WTC11 (cell line): Measurements from ENCODE around the gene CACNA2D3. TPM values are rescaled to one million over a fixed set of nuclear protein-coding genes. Genes with fewer than 3 reads are reported as not detected.

Source experiments
- ATAC-seq: fragments of 200-7000 bp; cut with Tn5 transposase; 2 replicates; pipeline ENCODE4 v1.10.0; 2021; ENCODE audit warnings: mild to moderate bottlenecking, moderate library complexity
- CTCF ChIA-PET: fragments of 300-600 bp; sonication (Branson Sonifier 250); formaldehyde crosslinking; loops from one replicate; lab custom pipeline; 2021; ENCODE audit warnings: antibody characterized with exemption; lab: Charles Lee
- POLR2A ChIA-PET: fragments of 350-600 bp; sonication (Branson Sonifier 250); formaldehyde crosslinking; loops from one replicate; lab custom pipeline; 2021; ENCODE audit warnings: antibody characterized with exemption; lab: Charles Lee
- DNase-seq: peaks from one replicate; pipeline ENCODE4 v3.0.0; 2021; ENCODE audit warnings: low spot score
- H3K27ac Mint-ChIP-seq: 2 replicates; pipeline ENCODE4 v1.8.0; 2021; ENCODE audit warnings: mixed read lengths
- H3K27me3 Mint-ChIP-seq: 2 replicates; pipeline ENCODE4 v1.8.0; 2021; ENCODE audit warnings: low read depth, mild to moderate bottlenecking, moderate library complexity, mixed read lengths
- H3K36me3 Mint-ChIP-seq: 2 replicates; pipeline ENCODE4 v1.8.0; 2021; ENCODE audit warnings: mixed read lengths
- H3K4me1 Mint-ChIP-seq: 2 replicates; pipeline ENCODE4 v1.8.0; 2022; ENCODE audit warnings: mixed read lengths
- H3K4me3 Mint-ChIP-seq: 2 replicates; pipeline ENCODE4 v1.8.0; 2021; ENCODE audit warnings: mild to moderate bottlenecking, moderate library complexity, mixed read lengths
- H3K9me3 Mint-ChIP-seq: 2 replicates; pipeline ENCODE4 v1.8.0; 2021; ENCODE audit warnings: mixed read lengths
- CREB1 ChIP-seq: sonication (generic); formaldehyde crosslinking; IDR thresholded peaks from 2 replicates; pipeline ENCODE4 v1.8.0; 2023; ENCODE audit warnings: mild to moderate bottlenecking, missing genetic modification reagents
- E2F1 ChIP-seq: sonication (generic); formaldehyde crosslinking; IDR thresholded peaks from 2 replicates; pipeline ENCODE4 v1.8.0; 2022; ENCODE audit warnings: mild to moderate bottlenecking, missing genetic modification reagents
- ESRRA ChIP-seq: sonication (generic); formaldehyde crosslinking; IDR thresholded peaks from 2 replicates; pipeline ENCODE4 v1.8.1; 2022; ENCODE audit warnings: mild to moderate bottlenecking, missing genetic modification reagents, borderline replicate concordance
- FOXK1 ChIP-seq: sonication (generic); formaldehyde crosslinking; IDR thresholded peaks from 2 replicates; pipeline ENCODE4 v1.8.0; 2022; ENCODE audit warnings: mild to moderate bottlenecking, moderate library complexity, missing genetic modification reagents
- GRHL2 ChIP-seq: fragments of 250-450 bp; sonication (Bioruptor Pico); IDR thresholded peaks from 2 replicates; pipeline ENCODE4 v1.8.0; 2022; ENCODE audit warnings: mild to moderate bottlenecking, moderate library complexity; ENCODE audit not compliant: insufficient replicate concordance, severe bottlenecking
- KAT7 ChIP-seq: sonication (generic); formaldehyde crosslinking; IDR thresholded peaks from 2 replicates; pipeline ENCODE4 v1.8.1; 2023; ENCODE audit warnings: missing genetic modification reagents, mild to moderate bottlenecking, borderline replicate concordance
- MAX ChIP-seq: sonication (generic); formaldehyde crosslinking; IDR thresholded peaks from 2 replicates; pipeline ENCODE4 v1.8.0; 2022; ENCODE audit warnings: mild to moderate bottlenecking, missing genetic modification reagents
- MYBL2 ChIP-seq: sonication (generic); formaldehyde crosslinking; IDR thresholded peaks from 2 replicates; pipeline ENCODE4 v1.8.1; 2023; ENCODE audit warnings: mild to moderate bottlenecking, moderate library complexity, missing genetic modification reagents
- NFYB ChIP-seq: sonication (generic); formaldehyde crosslinking; conservative IDR thresholded peaks from 2 replicates; pipeline ENCODE4 v1.8.0; 2022; ENCODE audit warnings: low read depth, missing genetic modification reagents
- NR3C1 ChIP-seq: sonication (generic); formaldehyde crosslinking; conservative IDR thresholded peaks from 2 replicates; pipeline ENCODE4 v1.8.1; 2023; ENCODE audit warnings: low read depth, mild to moderate bottlenecking, missing genetic modification reagents
- OVOL2 ChIP-seq: fragments of 250-450 bp; sonication (Bioruptor Pico); IDR thresholded peaks from 2 replicates; pipeline ENCODE4 v1.9.0; 2021; ENCODE audit warnings: mild to moderate bottlenecking, borderline replicate concordance
- PRDM15 ChIP-seq: sonication (generic); formaldehyde crosslinking; IDR thresholded peaks from 2 replicates; pipeline ENCODE4 v1.8.0; 2022; ENCODE audit warnings: missing genetic modification reagents
- PRRX2 ChIP-seq: fragments of 250-450 bp; sonication (Bioruptor Pico); IDR thresholded peaks from 2 replicates; pipeline ENCODE4 v1.8.0; 2021; ENCODE audit warnings: mild to moderate bottlenecking
- RORB ChIP-seq: fragments of 250-450 bp; sonication (Bioruptor Pico); IDR thresholded peaks from 2 replicates; pipeline ENCODE4 v1.9.0; 2021; ENCODE audit warnings: mild to moderate bottlenecking
- TCF7 ChIP-seq: sonication (generic); formaldehyde crosslinking; IDR thresholded peaks from 2 replicates; pipeline ENCODE4 v1.8.0; 2022; ENCODE audit warnings: mild to moderate bottlenecking, low read depth, missing genetic modification reagents, moderate library complexity
- TEAD4 ChIP-seq: sonication (generic); formaldehyde crosslinking; IDR thresholded peaks from 2 replicates; pipeline ENCODE4 v1.8.0; 2022; ENCODE audit warnings: mild to moderate bottlenecking, missing genetic modification reagents
- TP53 ChIP-seq: sonication (generic); formaldehyde crosslinking; IDR thresholded peaks from 2 replicates; pipeline ENCODE4 v1.8.1; 2023; ENCODE audit warnings: mild to moderate bottlenecking, missing genetic modification reagents
- ZBTB43 ChIP-seq: sonication (generic); formaldehyde crosslinking; IDR thresholded peaks from 2 replicates; pipeline ENCODE4 v1.8.1; 2023; ENCODE audit warnings: mild to moderate bottlenecking, missing genetic modification reagents
- ZNF138 ChIP-seq: sonication (generic); formaldehyde crosslinking; conservative IDR thresholded peaks from 2 replicates; pipeline ENCODE4 v1.8.1; 2022; ENCODE audit warnings: mild to moderate bottlenecking, moderate library complexity, missing genetic modification reagents
- ZSCAN18 ChIP-seq: fragments of 250-450 bp; sonication (Bioruptor Pico); IDR thresholded peaks from 2 replicates; pipeline ENCODE4 v2.1.2; 2022; ENCODE audit warnings: mild to moderate bottlenecking, moderate library complexity
- total RNA-seq: library from RNA; stranded (reverse); gene quantifications from 3 replicates; pipeline ENCODE4 v1.2.3, GENCODE V29; 2021

CACNA2D3 gene
- total RNA-seq, 1 experiment from 2014 or later = 5.0 TPM

GRCh38 chr3:54232618-54233017 lies 110.3 kb downstream of the CACNA2D3 start:
- peaks cover 12% of the 10 kb centered on the region for H3K9me3 Mint-ChIP-seq
- no peaks in the 10 kb centered on the region for H3K27me3 Mint-ChIP-seq
- H3K4me1 Mint-ChIP-seq = peaks cover 30% of the 10 kb centered on the region
- ATAC-seq (no peak), DNase-seq (no peak)
- H3K36me3 Mint-ChIP-seq = no peaks in the 10 kb centered on the region
- no peak for TF ChIP-seq GRHL2 (CRISPR knock-in tag)
- no peak for TF ChIP-seq TEAD4
- TF ChIP-seq PRDM15 (CRISPR knock-in tag) = no peak
- TF ChIP-seq RORB = no peak
- no peak for TF ChIP-seq ESRRA (CRISPR knock-in tag)
- no peak for TF ChIP-seq KAT7 (CRISPR knock-in tag)
- TF ChIP-seq E2F1 (CRISPR knock-in tag) = no peak
- POLR2A ChIA-PET = no interaction called here
- CTCF ChIA-PET = no interaction called here
- H3K4me3 Mint-ChIP-seq = no peak overlapping the region
- no peak overlapping the region for H3K27ac Mint-ChIP-seq

GRCh38 chr3:54235998-54236397 lies 113.6 kb downstream of the CACNA2D3 start:
- no peaks in the 10 kb centered on the region for H3K27me3 Mint-ChIP-seq
- H3K9me3 Mint-ChIP-seq = peaks cover 12% of the 10 kb centered on the region
- TF ChIP-seq NR3C1 (CRISPR knock-in tag) = no peak
- no peak for TF ChIP-seq E2F1 (CRISPR knock-in tag)
- TF ChIP-seq TCF7 (CRISPR knock-in tag) = no peak
- no peak for TF ChIP-seq NFYB
- no peak for TF ChIP-seq MAX (CRISPR knock-in tag)
- TF ChIP-seq KAT7 (CRISPR knock-in tag) = no peak
- TF ChIP-seq TP53 (CRISPR knock-in tag) = no peak
- TF ChIP-seq FOXK1 = no peak
- TF ChIP-seq TEAD4 = no peak
- TF ChIP-seq ZNF138 (CRISPR knock-in tag) = no peak
- no peak for TF ChIP-seq CREB1 (CRISPR knock-in tag)
- TF ChIP-seq MYBL2 (CRISPR knock-in tag) = no peak
- TF ChIP-seq OVOL2 (CRISPR knock-in tag) = no peak
- TF ChIP-seq ZBTB43 (CRISPR knock-in tag) = no peak
- no peak for TF ChIP-seq ZSCAN18 (CRISPR knock-in tag)
- no peak for TF ChIP-seq PRRX2 (CRISPR knock-in tag)
- H3K36me3 Mint-ChIP-seq = no peaks in the 10 kb centered on the region
- no peak for ATAC-seq
- H3K4me1 Mint-ChIP-seq = peaks cover 31% of the 10 kb centered on the region
- POLR2A ChIA-PET = no interaction called here
- H3K27ac Mint-ChIP-seq = no peak overlapping the region; the same call in 1 of the 2 replicates
- no peak for DNase-seq
- CTCF ChIA-PET = interaction anchor here (1.1 kb wide), 1 partner anchor 139 kb away, joined by 3 read pairs; no protein-coding TSS in a partner anchor
- no peak overlapping the region for H3K4me3 Mint-ChIP-seq
